WTC11 (cell line): Measurements from ENCODE around the gene TAPBP. TPM values are rescaled to one million over a fixed set of nuclear protein-coding genes. Genes with fewer than 3 reads are reported as not detected.

ENCODE experiments used
- ATAC-seq: fragments of 200-7000 bp; cut with Tn5 transposase; 2 replicates; pipeline ENCODE4 v1.10.0; 2021; ENCODE audit warnings: mild to moderate bottlenecking, moderate library complexity
- CTCF ChIA-PET: fragments of 300-600 bp; sonication (Branson Sonifier 250); formaldehyde crosslinking; loops from one replicate; lab custom pipeline; 2021; ENCODE audit warnings: antibody characterized with exemption; lab: Charles Lee
- POLR2A ChIA-PET: fragments of 350-600 bp; sonication (Branson Sonifier 250); formaldehyde crosslinking; loops from one replicate; lab custom pipeline; 2021; ENCODE audit warnings: antibody characterized with exemption; lab: Charles Lee
- DNase-seq: peaks from one replicate; pipeline ENCODE4 v3.0.0; 2021; ENCODE audit warnings: low spot score
- H3K27ac Mint-ChIP-seq: 2 replicates; pipeline ENCODE4 v1.8.0; 2021; ENCODE audit warnings: mixed read lengths
- H3K27me3 Mint-ChIP-seq: 2 replicates; pipeline ENCODE4 v1.8.0; 2021; ENCODE audit warnings: low read depth, mild to moderate bottlenecking, moderate library complexity, mixed read lengths
- H3K36me3 Mint-ChIP-seq: 2 replicates; pipeline ENCODE4 v1.8.0; 2021; ENCODE audit warnings: mixed read lengths
- H3K4me1 Mint-ChIP-seq: 2 replicates; pipeline ENCODE4 v1.8.0; 2022; ENCODE audit warnings: mixed read lengths
- H3K4me3 Mint-ChIP-seq: 2 replicates; pipeline ENCODE4 v1.8.0; 2021; ENCODE audit warnings: mild to moderate bottlenecking, moderate library complexity, mixed read lengths
- H3K9me3 Mint-ChIP-seq: 2 replicates; pipeline ENCODE4 v1.8.0; 2021; ENCODE audit warnings: mixed read lengths
- ATF1 ChIP-seq: sonication (generic); formaldehyde crosslinking; IDR thresholded peaks from 2 replicates; pipeline ENCODE4 v1.8.1; 2023; ENCODE audit warnings: mild to moderate bottlenecking, moderate library complexity, missing genetic modification reagents
- CDX4 ChIP-seq: fragments of 250-450 bp; sonication (Bioruptor Pico); IDR thresholded peaks from 2 replicates; pipeline ENCODE4 v1.9.0; 2021; ENCODE audit warnings: moderate library complexity, mild to moderate bottlenecking, inconsistent platforms, borderline replicate concordance
- E2F4 ChIP-seq: sonication (generic); formaldehyde crosslinking; IDR thresholded peaks from 2 replicates; pipeline ENCODE4 v1.8.1; 2022; ENCODE audit warnings: low read depth, mild to moderate bottlenecking, moderate library complexity, missing genetic modification reagents, borderline replicate concordance
- FOXJ3 ChIP-seq: sonication (generic); formaldehyde crosslinking; IDR thresholded peaks from 2 replicates; pipeline ENCODE4 v1.9.0; 2021; ENCODE audit warnings: missing genetic modification reagents, mild to moderate bottlenecking, borderline replicate concordance
- MAX ChIP-seq: sonication (generic); formaldehyde crosslinking; IDR thresholded peaks from 2 replicates; pipeline ENCODE4 v1.8.0; 2022; ENCODE audit warnings: mild to moderate bottlenecking, missing genetic modification reagents
- NFATC4 ChIP-seq: fragments of 250-450 bp; sonication (Bioruptor Pico); IDR thresholded peaks from 2 replicates; pipeline ENCODE4 v1.9.0; 2021; ENCODE audit warnings: mild to moderate bottlenecking
- NFYB ChIP-seq: sonication (generic); formaldehyde crosslinking; conservative IDR thresholded peaks from 2 replicates; pipeline ENCODE4 v1.8.0; 2022; ENCODE audit warnings: low read depth, missing genetic modification reagents
- NR2C2 ChIP-seq: sonication (generic); formaldehyde crosslinking; IDR thresholded peaks from 2 replicates; pipeline ENCODE4 v1.8.0; 2022; ENCODE audit warnings: mild to moderate bottlenecking, missing genetic modification reagents
- PRDM15 ChIP-seq: sonication (generic); formaldehyde crosslinking; IDR thresholded peaks from 2 replicates; pipeline ENCODE4 v1.8.0; 2022; ENCODE audit warnings: missing genetic modification reagents
- RORB ChIP-seq: fragments of 250-450 bp; sonication (Bioruptor Pico); IDR thresholded peaks from 2 replicates; pipeline ENCODE4 v1.9.0; 2021; ENCODE audit warnings: mild to moderate bottlenecking
- SP1 ChIP-seq: sonication (generic); formaldehyde crosslinking; conservative IDR thresholded peaks from 2 replicates; pipeline ENCODE4 v1.8.1; 2022; ENCODE audit warnings: missing genetic modification reagents
- ZNF281 ChIP-seq: sonication (generic); formaldehyde crosslinking; IDR thresholded peaks from 2 replicates; pipeline ENCODE4 v1.8.0; 2023; ENCODE audit warnings: mild to moderate bottlenecking, missing genetic modification reagents
- ZNF423 ChIP-seq: fragments of 250-450 bp; sonication (Bioruptor Pico); IDR thresholded peaks from 2 replicates; pipeline ENCODE4 v2.1.2; 2022; ENCODE audit warnings: mild to moderate bottlenecking, moderate library complexity
- total RNA-seq: library from RNA; stranded (reverse); gene quantifications from 3 replicates; pipeline ENCODE4 v1.2.3, GENCODE V29; 2021
- TF ChIP-seq, protein P1 (sequence below): fragments of 250-450 bp; sonication (Bioruptor Pico); IDR thresholded peaks from 2 replicates; pipeline ENCODE4 v1.9.0; 2021; ENCODE audit warnings: mild to moderate bottlenecking
- TF ChIP-seq, protein P2 (sequence below): sonication (generic); formaldehyde crosslinking; IDR thresholded peaks from 2 replicates; pipeline ENCODE4 v1.8.1; 2022; ENCODE audit warnings: mild to moderate bottlenecking, missing genetic modification reagents, moderate library complexity, borderline replicate concordance
- TF ChIP-seq, protein P3 (sequence below): sonication (generic); formaldehyde crosslinking; IDR thresholded peaks from 2 replicates; pipeline ENCODE4 v1.8.1; 2022; ENCODE audit warnings: low read depth, missing genetic modification reagents, borderline replicate concordance
- TF ChIP-seq, protein P4 (sequence below): fragments of 250-450 bp; sonication (Bioruptor Pico); IDR thresholded peaks from 2 replicates; pipeline ENCODE4 v2.1.2; 2022; ENCODE audit warnings: mild to moderate bottlenecking, moderate library complexity

TAPBP gene
- total RNA-seq, 1 experiment from 2014 or later = 43.5 TPM

DNA sequence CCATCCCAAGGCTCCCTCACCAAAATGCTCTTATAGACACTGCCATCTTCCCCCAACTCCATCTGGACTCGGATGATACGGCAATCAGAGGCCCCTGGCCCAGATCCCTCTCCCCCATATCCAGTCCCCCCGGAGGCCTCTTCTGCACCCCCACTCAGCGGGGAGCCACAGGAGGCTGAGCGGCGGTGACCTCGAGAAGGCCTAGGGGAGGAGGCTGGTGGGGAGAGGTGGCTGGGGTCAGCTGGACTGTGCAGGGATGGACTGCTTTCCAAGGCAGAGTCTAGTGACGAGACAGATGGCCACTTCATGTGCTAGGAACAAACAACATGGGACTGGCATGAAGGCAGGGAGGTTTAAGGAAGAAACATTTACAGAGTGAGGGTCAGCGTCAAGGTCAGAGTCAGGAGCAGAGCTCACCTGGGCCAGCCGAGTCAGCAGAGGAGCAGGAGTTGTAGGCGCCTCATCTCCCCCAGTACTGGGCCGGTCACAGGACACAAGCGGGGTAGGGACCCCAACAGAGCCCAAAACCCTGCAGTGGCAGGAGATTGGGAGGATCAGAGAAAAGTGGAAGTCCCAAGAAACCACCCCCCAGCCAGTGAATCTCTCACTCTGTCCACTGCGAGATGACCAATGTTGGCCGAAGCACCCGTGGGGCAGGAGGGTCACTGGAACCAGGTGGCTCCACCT is 20.7 kb downstream of the TAPBP start:
- POLR2A ChIA-PET = interaction anchor here (1.3 kb wide), 1 partner anchor 321 kb away, joined by 3 read pairs; no protein-coding TSS in a partner anchor
- ATAC-seq = no peak

More for the DNA sequence above, 20.7 kb downstream of the TAPBP start:
- CTCF ChIA-PET = interaction anchor here (1.1 kb wide), 1 partner anchor 16 kb away, joined by 3 read pairs; no protein-coding TSS in a partner anchor
- Mint-ChIP-seq H3K4me3 (no peak overlapping the region), H3K36me3 (peaks cover 19% of the 10 kb centered on the region), H3K4me1 (peaks cover 25% of the 10 kb centered on the region), H3K27ac (no peak overlapping the region), H3K27me3 (no peaks in the 10 kb centered on the region), H3K9me3 (no peaks in the 10 kb centered on the region)
- no peak for TF ChIP-seq ZNF281 (CRISPR knock-in tag)
- TF ChIP-seq MAX = no peak
- TF ChIP-seq NFATC4 (CRISPR knock-in tag) = no peak
- TF ChIP-seq PRDM15 (CRISPR knock-in tag) = no peak
- no peak for TF ChIP-seq NR2C2 (CRISPR knock-in tag)
- no peak for TF ChIP-seq RORB (CRISPR knock-in tag)
- TF ChIP-seq ATF1 (CRISPR knock-in tag) = no peak
- no peak for TF ChIP-seq E2F4 (CRISPR knock-in tag)
- no peak for TF ChIP-seq NFYB (CRISPR knock-in tag)
- TF ChIP-seq, protein P1, sequence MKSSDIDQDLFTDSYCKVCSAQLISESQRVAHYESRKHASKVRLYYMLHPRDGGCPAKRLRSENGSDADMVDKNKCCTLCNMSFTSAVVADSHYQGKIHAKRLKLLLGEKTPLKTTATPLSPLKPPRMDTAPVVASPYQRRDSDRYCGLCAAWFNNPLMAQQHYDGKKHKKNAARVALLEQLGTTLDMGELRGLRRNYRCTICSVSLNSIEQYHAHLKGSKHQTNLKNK (CRISPR knock-in tag) = no peak
- TF ChIP-seq FOXJ3 = no peak
- TF ChIP-seq ZNF423 (CRISPR knock-in tag) = no peak
- no peak for TF ChIP-seq CDX4 (CRISPR knock-in tag)
- TF ChIP-seq, protein P2, sequence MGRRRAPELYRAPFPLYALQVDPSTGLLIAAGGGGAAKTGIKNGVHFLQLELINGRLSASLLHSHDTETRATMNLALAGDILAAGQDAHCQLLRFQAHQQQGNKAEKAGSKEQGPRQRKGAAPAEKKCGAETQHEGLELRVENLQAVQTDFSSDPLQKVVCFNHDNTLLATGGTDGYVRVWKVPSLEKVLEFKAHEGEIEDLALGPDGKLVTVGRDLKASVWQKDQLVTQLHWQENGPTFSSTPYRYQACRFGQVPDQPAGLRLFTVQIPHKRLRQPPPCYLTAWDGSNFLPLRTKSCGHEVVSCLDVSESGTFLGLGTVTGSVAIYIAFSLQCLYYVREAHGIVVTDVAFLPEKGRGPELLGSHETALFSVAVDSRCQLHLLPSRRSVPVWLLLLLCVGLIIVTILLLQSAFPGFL = no peak
- TF ChIP-seq, protein P3, sequence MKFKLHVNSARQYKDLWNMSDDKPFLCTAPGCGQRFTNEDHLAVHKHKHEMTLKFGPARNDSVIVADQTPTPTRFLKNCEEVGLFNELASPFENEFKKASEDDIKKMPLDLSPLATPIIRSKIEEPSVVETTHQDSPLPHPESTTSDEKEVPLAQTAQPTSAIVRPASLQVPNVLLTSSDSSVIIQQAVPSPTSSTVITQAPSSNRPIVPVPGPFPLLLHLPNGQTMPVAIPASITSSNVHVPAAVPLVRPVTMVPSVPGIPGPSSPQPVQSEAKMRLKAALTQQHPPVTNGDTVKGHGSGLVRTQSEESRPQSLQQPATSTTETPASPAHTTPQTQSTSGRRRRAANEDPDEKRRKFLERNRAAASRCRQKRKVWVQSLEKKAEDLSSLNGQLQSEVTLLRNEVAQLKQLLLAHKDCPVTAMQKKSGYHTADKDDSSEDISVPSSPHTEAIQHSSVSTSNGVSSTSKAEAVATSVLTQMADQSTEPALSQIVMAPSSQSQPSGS (CRISPR knock-in tag) = no peak
- TF ChIP-seq SP1 (CRISPR knock-in tag) = no peak
- TF ChIP-seq, protein P4, sequence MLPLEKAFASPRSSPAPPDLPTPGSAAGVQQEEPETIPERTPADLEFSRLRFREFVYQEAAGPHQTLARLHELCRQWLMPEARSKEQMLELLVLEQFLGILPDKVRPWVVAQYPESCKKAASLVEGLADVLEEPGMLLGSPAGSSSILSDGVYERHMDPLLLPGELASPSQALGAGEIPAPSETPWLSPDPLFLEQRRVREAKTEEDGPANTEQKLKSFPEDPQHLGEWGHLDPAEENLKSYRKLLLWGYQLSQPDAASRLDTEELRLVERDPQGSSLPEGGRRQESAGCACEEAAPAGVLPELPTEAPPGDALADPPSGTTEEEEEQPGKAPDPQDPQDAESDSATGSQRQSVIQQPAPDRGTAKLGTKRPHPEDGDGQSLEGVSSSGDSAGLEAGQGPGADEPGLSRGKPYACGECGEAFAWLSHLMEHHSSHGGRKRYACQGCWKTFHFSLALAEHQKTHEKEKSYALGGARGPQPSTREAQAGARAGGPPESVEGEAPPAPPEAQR (CRISPR knock-in tag) = no peak
- DNase-seq = no peak
